ENCODE results near the gene ZNF738. TPM values are rescaled to one million over a fixed set of nuclear protein-coding genes. Genes with fewer than 3 reads are reported as not detected.
A peak's percentile ranks its signal among the peaks of the same experiment; 100 is the strongest.

Gene ZNF738
- total and polyA plus RNA-seq, 10 of the 15 experiments (the other 5 are each of a cell fraction or from before 2014, with no cell fraction given) = 11.6 to 29.4 (median 15.0) TPM

DNA sequence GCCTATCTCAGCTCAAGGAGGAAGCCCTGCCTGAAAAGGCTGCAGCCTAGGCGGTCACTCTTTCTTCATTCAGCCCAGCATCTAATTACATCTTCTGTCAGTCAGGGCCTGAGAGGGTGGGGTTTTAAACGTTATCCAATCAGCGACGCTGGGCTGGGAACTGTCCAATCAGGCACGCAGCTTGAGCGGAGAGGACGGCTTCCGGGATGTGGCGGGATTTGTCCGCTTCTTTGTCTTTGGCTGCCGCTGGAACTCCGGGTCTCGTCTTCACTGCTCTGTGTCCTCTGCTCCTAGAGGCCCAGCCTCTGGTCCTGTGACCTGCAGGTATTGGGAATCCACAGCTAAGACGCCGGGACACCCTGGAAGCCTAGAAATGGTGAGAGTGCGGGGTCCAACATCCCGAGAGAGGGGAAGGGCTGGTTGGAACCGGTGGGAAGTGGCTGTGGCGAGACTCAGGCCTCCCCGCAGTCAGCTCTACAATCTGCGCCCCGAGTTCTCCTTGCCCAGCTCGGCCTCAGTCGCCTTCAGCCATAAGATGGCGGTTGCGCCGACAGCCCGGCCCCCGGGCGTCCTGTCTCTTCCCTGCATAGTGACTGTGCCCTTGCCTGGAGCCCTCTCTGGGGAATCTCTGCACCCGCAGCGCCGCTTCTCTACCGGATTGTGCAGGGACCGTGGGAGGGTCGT lies at the start of gene ZNF738 (continued):
- TF ChIP-seq, protein P1, sequence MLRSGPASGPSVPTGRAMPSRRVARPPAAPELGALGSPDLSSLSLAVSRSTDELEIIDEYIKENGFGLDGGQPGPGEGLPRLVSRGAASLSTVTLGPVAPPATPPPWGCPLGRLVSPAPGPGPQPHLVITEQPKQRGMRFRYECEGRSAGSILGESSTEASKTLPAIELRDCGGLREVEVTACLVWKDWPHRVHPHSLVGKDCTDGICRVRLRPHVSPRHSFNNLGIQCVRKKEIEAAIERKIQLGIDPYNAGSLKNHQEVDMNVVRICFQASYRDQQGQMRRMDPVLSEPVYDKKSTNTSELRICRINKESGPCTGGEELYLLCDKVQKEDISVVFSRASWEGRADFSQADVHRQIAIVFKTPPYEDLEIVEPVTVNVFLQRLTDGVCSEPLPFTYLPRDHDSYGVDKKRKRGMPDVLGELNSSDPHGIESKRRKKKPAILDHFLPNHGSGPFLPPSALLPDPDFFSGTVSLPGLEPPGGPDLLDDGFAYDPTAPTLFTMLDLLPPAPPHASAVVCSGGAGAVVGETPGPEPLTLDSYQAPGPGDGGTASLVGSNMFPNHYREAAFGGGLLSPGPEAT (IDR thresholded peaks at IDR 0.05; ENCODE audit: low read depth) = 0 out of 2 replicates have a peak, but pooled peaks have one; percentile 17
- TF ChIP-seq SMARCA5 (IDR thresholded peaks at IDR 0.05) (peak; percentile 33; the same call in 1 of the 2 replicates), FOXM1 (IDR thresholded peaks at IDR 0.05; ENCODE audit: low read depth, low read length) (no peak), GATAD2B (conservative IDR thresholded peaks at IDR 0.05; ENCODE audit: low read depth) (0 out of 2 replicates have a peak, but pooled peaks have one; percentile 40), CHD2 (IDR thresholded peaks at IDR 0.05; ENCODE audit: borderline replicate concordance, low read depth, low read length) (peak; percentile 76; the same call in 1 of the 2 replicates), CHD4 (IDR thresholded peaks at IDR 0.05) (no peak), SP1 (IDR thresholded peaks at IDR 0.05; ENCODE audit: low read depth, low read length) (peak; percentile 94), YY1 (IDR thresholded peaks at IDR 0.05; ENCODE audit: low read depth, low read length) (peak; percentile 87), CBFB (IDR thresholded peaks at IDR 0.05; ENCODE audit: low read depth) (peak; percentile 59; the same call in 1 of the 2 replicates), POU2F2 (IDR thresholded peaks at IDR 0.05; ENCODE audit: borderline replicate concordance, low read depth, low read length) (0 out of 3 replicates have a peak, but pooled peaks have one; percentile 18), SIN3A (IDR thresholded peaks at IDR 0.05; ENCODE audit: low read depth, low read length) (peak; percentile 37), MEF2B (IDR thresholded peaks at IDR 0.05; ENCODE audit: partially characterized antibody, poor library complexity, severe bottlenecking) (peak; percentile 47), NFYB (IDR thresholded peaks at IDR 0.05; ENCODE audit: insufficient read depth, low read depth, low read length) (peak; percentile 99), SRF (IDR thresholded peaks at IDR 0.05; ENCODE audit: low read depth in 2 of 2, low read length in 2 of 2) (peak in 1 of 2 experiments; percentile 78; a peak in 2 of 4 replicates), TAF1 (IDR thresholded peaks at IDR 0.05; ENCODE audit: borderline replicate concordance, low read depth, low read length) (peak; percentile 85; the same call in 1 of the 2 replicates)
- TF ChIP-seq, protein P2, sequence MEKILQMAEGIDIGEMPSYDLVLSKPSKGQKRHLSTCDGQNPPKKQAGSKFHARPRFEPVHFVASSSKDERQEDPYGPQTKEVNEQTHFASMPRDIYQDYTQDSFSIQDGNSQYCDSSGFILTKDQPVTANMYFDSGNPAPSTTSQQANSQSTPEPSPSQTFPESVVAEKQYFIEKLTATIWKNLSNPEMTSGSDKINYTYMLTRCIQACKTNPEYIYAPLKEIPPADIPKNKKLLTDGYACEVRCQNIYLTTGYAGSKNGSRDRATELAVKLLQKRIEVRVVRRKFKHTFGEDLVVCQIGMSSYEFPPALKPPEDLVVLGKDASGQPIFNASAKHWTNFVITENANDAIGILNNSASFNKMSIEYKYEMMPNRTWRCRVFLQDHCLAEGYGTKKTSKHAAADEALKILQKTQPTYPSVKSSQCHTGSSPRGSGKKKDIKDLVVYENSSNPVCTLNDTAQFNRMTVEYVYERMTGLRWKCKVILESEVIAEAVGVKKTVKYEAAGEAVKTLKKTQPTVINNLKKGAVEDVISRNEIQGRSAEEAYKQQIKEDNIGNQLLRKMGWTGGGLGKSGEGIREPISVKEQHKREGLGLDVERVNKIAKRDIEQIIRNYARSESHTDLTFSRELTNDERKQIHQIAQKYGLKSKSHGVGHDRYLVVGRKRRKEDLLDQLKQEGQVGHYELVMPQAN (conservative IDR thresholded peaks at IDR 0.05) = peak; percentile 83
- TF ChIP-seq, protein P3, sequence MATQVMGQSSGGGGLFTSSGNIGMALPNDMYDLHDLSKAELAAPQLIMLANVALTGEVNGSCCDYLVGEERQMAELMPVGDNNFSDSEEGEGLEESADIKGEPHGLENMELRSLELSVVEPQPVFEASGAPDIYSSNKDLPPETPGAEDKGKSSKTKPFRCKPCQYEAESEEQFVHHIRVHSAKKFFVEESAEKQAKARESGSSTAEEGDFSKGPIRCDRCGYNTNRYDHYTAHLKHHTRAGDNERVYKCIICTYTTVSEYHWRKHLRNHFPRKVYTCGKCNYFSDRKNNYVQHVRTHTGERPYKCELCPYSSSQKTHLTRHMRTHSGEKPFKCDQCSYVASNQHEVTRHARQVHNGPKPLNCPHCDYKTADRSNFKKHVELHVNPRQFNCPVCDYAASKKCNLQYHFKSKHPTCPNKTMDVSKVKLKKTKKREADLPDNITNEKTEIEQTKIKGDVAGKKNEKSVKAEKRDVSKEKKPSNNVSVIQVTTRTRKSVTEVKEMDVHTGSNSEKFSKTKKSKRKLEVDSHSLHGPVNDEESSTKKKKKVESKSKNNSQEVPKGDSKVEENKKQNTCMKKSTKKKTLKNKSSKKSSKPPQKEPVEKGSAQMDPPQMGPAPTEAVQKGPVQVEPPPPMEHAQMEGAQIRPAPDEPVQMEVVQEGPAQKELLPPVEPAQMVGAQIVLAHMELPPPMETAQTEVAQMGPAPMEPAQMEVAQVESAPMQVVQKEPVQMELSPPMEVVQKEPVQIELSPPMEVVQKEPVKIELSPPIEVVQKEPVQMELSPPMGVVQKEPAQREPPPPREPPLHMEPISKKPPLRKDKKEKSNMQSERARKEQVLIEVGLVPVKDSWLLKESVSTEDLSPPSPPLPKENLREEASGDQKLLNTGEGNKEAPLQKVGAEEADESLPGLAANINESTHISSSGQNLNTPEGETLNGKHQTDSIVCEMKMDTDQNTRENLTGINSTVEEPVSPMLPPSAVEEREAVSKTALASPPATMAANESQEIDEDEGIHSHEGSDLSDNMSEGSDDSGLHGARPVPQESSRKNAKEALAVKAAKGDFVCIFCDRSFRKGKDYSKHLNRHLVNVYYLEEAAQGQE (IDR thresholded peaks at IDR 0.05; ENCODE audit: low read depth, low read length) = no peak
- TF ChIP-seq, protein P4, sequence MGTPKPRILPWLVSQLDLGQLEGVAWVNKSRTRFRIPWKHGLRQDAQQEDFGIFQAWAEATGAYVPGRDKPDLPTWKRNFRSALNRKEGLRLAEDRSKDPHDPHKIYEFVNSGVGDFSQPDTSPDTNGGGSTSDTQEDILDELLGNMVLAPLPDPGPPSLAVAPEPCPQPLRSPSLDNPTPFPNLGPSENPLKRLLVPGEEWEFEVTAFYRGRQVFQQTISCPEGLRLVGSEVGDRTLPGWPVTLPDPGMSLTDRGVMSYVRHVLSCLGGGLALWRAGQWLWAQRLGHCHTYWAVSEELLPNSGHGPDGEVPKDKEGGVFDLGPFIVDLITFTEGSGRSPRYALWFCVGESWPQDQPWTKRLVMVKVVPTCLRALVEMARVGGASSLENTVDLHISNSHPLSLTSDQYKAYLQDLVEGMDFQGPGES (IDR thresholded peaks at IDR 0.05) = peak; percentile 67; the same call in 1 of the 2 replicates
- TF ChIP-seq, protein P5, sequence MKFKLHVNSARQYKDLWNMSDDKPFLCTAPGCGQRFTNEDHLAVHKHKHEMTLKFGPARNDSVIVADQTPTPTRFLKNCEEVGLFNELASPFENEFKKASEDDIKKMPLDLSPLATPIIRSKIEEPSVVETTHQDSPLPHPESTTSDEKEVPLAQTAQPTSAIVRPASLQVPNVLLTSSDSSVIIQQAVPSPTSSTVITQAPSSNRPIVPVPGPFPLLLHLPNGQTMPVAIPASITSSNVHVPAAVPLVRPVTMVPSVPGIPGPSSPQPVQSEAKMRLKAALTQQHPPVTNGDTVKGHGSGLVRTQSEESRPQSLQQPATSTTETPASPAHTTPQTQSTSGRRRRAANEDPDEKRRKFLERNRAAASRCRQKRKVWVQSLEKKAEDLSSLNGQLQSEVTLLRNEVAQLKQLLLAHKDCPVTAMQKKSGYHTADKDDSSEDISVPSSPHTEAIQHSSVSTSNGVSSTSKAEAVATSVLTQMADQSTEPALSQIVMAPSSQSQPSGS (IDR thresholded peaks at IDR 0.05; ENCODE audit: low read length) = no peak
